K562 (cell line): ENCODE measurements around the gene EIF4G2.

Source experiments
- BRF1 ChIP-seq: IDR thresholded peaks from 3 replicates; pipeline ENCODE4 v1.6.1; 2011; ENCODE audit warnings: borderline replicate concordance, mild to moderate bottlenecking; ENCODE audit not compliant: insufficient read length; ENCODE audit errors: extremely low read depth
- HNRNPH1 ChIP-seq: fragments of 200-400 bp; formaldehyde crosslinking; optimal IDR thresholded peaks from 2 replicates; pipeline ENCODE3; 2017; ENCODE audit warnings: low read depth, mild to moderate bottlenecking, low read length, moderate library complexity
- MXI1 ChIP-seq: IDR thresholded peaks from 2 replicates; pipeline ENCODE4 v1.6.1; 2011; ENCODE audit warnings: low read depth, mild to moderate bottlenecking, improper control_type of control experiment, low read length
- POLR2A ChIP-seq: fragments of 450-650 bp; conservative IDR thresholded peaks from 2 replicates; pipeline ENCODE4 v1.6.1; 2016

DNA sequence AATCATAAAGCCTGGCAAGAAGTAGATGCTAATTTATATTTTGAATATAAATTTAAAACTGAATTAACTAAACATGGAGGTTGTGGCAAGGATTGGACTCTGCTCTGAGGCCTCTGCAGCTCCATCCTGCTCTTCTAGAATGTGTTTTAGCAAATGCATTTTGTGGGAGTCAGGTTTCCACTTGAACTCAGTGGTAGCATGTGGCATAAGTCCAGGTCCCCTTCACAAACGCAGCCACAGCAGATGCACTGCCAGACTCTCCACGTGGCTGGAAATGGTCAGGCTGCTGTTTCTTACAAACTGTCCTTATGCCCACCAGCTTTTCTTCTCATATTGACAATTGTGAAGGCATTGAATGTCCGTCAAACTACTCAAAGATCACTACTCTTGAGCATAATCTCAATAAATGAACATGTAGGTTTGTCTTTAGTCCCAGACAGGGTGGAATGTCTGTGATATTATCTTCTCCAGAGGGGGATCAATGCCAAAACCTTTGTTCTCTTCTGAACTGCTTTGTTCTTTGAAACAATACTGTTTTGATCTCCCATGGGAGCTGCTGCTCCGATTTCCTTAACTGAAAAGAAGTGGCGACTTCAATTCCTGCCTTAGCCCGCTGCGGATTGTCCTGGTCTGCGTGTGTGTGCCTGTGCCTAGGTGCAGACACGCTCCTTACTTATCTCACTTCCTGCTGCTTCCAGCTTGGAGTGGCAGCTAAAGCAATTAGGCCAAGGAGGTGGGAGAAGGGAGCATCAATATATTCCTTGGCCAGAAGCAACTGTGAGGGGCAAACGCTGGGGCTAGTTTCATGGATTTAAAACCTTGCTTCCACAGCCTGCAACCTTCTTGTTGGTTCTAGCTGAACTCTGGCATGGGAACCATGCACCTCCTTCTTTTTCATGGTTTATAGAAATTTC lies 24.2 kb downstream of the EIF4G2 start:
- TF ChIP-seq BRF1 (no peak), HNRNPH1 (no peak), POLR2A (no peak), MXI1 (no peak)
